Activated CD4-positive, CD25-positive, alpha-beta regulatory T cell treated with anti-CD3 and anti-CD28 coated beads, Interleukin-2, amount 50 U/mL, for 72 hours (primary cell): ENCODE data around the gene PERP.
"Not testable (repeated sequence)": the region's sequence is repeated elsewhere in the genome, so short reads cannot be mapped to it uniquely, and the experiment has no call there.

Experiments used
- DNase-seq: peaks from one replicate; pipeline ENCODE4 v3.0.0; 2021

Gene PERP

DNA sequence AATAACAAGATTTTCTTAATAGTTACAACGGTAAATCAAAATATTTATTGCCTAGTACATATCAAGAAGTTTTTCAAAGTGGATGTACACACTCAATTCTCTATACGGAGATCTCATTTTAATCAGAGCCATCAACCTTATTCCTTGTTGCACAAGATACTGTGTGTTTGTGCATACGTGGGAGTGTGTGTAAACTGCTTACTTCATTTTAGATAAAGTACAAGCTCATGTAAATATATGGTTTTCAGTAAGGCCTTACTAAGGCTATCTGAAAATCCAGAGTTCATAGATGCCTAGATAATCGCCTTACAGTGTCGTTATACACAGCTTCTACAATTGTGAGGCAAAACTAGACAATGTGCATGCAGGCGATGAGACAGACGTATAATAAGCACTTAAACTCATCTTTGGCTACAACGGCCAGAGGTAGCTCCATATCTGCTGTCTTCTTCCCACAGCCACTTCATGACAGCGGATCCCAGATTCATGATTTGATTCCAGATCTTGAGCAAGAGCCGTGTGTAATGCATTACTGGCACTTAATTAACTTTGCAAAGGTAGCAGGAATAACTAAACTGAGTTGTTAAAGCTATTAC, 2.5 kb downstream of the PERP start:
- DNase-seq, result no peak

DNA sequence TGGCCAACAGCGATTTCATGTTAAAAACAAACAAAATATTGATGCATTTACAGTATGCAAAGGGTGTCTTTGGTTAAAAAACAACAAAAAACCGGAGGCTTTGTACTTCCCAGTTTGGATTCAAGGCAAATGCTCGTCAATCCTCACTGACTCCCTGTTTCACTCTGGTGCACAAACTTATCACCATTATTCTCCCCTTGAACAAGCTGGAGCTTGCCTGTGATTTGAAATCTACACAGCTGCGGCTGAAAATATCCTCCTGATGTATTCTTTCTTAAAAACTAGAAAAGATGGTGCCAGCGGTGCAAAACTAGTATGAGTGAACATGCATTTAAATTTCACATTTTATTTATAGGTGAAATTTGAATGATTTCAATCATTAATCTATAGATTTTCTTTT, 3.3 kb downstream of the PERP start:
- no peak for DNase-seq

DNA sequence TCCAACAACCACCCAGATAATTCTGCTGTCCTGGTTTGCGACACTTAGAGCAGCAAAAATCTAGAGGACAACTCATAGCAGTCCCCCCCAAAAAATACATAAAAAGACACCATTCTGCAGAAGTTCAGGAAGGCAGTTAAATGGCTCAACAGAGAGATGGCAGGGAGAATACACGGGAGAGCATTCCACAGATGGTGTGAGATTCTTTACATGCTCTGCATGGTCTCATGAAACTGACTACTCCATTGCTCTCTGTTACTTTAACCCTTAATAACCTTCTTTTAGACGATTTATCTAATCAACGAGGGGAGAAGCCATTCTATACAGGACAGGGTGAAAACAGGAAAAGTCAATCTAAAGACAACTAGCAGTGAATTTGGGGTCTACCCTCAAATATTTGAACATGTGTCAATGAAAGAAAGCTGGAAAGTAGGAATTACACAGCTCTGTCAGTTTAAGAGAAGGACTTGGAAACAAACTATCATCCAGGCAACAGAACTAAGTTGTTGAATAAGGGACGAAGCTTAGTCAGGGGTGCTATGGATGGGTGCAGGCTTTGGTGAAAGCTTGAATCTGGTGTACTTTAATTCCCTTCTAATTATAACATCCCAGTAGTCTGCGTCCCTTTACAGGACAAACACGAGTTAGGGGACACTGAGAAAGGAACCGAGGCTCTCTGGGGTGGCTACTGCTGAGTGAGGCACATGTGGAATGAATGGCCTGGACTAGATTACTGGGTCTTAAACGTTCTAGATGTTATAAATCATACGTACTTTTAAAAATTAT, 5.1 kb downstream of the PERP start:
- DNase-seq, result no peak

DNA sequence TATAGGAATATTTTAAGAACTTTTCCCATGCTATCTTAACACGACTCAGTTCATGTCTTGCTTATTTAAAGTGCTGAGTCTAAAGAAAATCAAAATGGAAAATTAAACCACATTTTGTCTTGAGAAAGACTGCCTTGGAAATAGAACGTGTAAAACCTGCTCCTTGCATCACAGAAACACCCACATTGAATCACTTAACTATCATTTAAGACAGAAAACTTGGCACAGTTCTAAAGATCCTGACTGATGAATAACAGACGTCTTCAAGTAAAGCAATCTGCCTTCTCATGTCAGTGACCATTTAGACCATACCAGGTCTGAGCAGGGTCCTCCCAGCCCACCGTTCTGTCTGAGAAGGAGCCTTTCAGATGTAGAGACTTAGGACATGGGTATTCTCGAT, 7.4 kb downstream of the PERP start:
- no peak for DNase-seq

DNA sequence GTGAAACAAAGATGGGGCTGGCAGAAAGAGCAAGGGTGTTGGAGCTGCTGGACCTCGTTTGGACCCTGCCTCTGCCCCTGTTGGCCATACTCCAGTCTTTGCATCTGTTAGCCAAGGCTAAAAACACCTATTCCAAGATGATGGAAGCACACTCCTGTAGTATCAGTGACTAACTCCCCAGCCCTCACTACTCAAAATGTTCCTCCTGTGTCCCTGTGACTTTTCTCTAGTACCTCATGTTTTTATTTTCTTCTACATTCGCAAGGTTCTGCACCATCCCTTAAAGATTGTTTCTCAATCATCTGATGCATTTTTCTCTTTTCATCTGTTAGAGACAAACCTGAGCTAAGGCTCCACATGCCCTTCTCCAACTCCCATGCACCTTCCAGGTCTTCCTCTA, 8.9 kb downstream of the PERP start:
- no peak for DNase-seq

DNA sequence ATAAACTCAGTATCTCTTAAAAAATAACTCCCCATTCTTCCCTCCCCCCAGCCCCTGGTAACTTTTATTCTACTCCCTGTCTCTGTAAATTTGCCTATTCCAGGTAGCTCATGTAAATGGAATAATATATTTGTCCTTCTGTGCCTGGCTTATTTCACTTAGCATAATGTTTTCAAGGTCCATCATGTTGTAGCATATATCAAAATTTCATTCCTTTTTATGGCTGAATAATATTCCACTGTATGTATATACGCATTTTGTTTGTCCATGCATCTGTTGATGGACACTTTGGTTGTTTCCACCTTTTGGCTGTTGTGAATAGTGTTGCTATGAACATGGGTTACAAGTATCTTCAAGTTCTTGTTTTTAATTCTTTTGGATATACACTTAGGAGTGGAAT, 13.0 kb downstream of the PERP start:
- no peak for DNase-seq

DNA sequence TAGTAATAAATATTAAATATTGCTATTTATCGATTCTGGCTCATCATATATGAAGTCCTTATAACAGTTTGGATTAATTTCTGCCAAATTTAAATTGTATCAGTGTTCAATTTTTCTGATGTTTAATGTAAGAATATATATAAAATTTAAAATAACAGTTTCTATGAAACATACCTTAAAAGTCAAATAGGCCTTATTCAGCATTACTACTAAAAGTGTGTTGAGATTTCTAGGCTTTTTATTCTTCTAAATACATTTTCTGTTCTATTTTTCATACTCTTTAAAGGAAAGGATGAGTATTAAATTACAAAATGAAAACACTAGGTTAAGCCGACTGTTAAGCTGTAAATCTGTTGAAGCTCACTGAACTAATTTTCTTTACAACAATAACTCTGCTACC, 13.6 kb downstream of the PERP start:
- no peak for DNase-seq

DNA sequence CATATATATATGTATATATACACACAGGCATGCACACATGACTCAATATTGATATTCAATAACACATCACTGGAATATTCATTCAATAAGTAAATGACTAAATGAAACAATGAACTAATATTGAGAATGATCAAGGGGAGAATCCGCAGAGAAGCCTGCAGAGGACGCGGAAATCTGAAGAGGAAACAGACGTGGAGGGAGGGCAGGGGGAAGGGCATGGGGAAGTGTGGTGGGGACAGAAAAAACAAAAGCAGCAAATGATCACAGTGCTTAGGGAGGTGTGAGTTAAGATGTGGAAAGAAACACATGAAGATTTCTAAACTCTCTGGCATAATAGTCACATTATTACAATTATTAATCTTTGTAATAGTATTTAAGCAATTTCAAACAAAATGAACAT, 14.5 kb downstream of the PERP start:
- no peak for DNase-seq

DNA sequence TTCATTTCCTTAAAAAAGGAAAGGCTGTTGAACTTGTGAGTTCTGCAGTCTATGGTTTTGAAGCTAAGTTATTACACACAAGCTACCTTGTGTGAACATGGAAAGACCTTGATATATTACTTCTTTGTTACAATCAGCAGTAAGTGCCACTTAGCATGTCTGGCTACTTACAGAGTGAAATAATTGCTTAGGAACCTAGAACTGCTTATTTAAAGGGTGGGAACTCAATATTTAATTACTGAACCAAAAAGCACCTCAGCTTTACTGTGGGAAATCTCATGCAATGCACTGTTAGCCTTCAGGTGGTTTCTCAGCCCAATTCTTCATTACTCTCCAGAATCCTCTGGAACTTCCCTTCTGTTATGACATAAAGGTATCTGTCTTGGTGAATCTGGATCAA, 17.9 kb downstream of the PERP start:
- DNase-seq, result no peak

DNA sequence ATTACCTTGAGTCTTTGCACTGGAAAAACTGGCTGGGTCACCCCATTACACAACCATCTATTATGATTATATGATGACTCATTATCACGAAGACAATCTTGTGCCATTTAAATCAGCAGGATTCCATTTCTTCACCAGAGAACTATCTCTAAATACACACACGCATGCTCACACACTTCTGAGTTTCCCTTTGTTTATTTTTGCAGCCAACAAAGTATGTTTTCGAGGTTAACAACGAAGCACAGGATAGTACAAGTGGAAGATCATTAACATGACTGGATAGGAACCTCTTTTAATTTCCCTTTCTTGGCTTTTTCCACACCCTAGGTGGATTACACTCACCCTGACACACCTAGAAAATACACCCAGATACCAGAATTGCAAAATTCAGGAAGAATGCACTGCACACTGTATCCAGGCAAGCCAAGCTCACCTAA, 18.9 kb downstream of the PERP start:
- DNase-seq, result no peak

DNA sequence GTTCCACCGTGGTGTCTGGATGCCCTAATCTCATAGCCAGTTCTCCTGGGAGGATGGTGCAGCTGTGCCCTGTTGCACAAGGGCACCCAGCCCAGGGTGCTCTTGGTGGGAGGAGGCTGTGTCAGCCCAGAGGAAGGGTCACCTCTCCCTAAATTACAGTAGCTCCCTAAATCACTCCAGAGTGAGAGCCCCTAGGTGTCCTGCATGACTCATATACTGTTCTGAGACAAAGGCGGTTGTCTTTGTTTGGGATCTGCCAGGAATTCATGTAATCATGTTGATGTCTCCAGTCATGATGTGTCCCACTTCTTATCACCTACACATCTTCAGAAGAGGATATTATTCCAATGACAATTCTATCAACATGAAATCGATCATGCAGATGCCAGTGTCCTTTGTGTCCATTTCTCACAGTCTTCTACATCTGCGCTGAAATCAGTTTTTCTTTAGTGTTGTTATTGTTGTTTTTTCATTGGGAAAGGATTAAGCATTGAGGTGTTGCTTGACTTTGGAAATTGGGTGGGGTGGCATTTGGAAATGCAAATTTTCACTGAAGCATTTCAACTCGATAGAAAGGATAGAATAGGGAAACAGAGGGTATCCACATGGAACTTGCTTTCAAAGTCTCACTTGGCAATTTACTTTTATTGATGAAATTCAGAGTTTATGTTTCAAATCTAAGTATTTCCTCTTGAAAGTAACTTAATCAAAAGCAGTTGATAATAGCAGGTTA, 19.5 kb downstream of the PERP start:
- DNase-seq, result no peak

DNA sequence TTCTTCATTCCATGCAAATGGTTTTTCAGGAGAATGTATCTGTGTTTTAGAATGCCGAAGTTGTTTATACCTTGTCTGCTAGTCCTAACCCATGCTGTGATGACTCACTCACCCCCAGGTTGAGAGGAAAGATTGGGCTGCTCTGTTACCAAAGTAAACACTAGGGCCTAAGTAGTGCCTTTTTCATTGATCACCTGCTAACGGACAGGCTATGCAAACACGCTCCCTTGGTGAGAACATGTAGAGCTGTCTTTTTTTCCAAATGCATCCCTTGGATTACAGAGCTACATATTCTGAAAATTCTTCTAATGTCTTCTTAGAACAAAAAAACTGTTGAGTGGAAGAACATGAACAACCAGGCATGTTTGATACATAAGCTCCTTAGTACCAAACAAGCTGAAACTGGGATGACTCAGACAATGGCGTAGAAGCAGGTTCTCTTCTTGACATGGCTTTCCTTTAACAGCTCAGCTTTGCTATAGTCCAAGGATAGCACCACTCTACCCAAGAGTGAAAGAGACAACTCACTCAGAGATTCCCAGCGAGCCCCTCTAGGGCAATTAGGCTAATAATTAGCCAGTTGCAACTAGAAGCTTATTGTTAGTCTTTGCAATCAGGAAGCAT, 20.5 kb downstream of the PERP start:
- no peak for DNase-seq

DNA sequence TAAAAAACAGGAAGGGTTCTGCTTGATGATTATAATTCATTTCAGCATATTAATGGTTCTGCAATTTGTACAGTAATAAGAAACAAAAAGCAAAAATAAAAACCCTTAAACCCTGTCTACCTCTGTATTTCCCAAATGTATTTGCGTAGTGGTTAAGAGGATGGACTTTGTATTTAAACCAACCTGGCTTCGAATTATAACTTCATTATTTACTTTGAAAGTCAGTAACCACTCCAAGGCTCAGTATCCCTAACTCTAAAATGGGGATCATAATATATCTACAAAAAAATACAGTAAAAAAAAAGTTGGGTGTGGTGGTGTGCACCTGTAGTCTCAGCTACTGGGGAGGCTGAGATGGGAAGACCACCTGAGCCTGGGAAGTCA, 21.4 kb downstream of the PERP start:
- no peak for DNase-seq

DNA sequence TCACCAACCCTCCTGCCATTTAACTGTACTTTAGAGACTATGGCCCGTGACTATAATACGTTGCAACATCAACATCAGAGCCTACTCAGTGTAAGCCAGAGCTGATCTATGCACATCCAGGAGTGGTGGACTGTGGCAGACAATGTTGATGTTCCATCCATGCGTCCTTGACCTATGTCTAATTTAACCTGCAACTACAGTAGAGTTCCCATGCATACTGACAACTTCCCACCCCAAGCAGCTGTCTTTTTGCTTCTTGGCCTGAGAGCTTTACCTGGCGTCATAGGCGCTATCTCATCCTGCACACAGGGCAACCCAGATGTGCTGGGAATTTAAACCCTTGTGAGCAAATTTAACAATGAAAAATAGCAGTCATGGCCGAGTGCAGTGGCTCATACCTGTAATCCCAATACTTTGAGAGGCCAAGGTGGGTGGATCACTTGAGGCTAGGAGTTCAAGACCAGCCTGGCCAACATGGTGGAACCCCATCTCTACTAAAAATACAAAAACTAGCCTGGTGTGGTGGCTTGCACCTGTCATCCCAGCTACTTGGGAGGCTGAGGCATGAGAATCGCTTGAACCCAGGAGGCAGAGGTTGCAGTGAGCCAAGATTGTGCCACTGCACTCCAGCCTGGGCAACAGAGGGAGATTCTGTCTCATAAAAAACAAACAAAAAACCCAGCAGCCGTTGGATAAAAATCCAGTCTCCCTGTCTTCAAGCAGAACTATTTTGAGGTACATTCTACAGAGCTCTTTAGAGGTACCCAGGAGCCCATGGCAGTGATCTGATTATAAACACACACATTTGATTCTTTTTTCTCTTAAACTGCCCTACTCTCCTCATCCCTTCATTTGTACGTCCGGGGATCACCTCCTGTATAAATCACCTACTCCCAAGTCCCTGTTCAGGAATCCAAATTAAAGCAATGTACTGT, 22.0 kb downstream of the PERP start:
- DNase-seq, result no peak

DNA sequence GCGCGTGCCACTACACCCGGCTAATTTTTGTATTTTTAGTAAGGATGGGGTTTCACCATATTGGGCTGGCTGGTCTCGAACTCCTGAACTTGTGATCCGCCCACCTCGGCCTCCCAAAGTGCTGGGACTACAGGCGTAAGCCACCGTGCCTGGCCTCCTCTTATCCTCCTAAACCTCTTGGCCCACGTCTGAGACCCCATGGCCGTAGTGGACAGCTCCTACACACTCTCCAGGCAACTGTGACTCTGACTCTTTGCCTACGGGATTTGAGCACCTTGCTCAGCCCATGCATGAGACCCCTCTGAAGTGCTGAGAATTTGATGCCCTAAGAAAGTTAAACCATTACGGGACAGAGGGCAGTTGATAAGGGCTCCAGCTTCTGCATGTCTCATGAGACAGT, 25.0 kb downstream of the PERP start:
- DNase-seq, result no peak

DNA sequence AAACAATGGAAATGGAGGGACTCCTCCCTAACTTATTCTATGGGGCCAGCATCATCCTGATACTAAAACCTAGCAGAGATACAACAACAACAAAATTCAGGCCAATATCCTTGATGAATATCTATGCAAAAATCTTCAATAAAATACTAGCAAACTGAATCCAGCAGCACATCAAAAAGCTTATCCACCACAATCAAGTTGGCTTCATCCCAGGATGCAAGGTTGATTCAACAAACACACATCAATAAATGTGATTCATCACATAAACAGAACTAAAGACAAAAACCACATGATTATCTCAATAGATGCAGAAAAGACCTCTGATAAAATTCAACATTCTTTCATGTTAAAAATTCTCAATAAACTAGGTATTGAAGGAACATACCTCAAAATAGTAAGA, 27.7 kb downstream of the PERP start:
- DNase-seq, result not testable (repeated sequence)

DNA sequence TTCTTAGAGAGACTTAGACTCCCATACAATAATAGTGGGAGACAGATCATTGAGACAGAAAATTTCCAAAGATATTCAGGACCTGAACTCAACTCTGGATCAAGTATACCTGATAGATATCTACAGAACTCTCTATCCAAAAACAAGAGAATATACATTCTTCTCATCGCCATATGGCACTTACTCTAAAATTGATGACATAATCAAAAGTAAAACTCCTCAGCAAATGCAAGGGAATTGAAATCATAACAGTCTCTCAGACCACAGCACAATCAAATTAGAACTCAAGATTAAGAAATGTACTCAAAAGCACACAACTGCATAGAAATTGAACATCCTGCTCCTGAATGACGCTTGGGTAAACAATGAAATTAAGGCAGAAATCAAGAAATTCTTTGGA, 28.7 kb downstream of the PERP start:
- no peak for DNase-seq

DNA sequence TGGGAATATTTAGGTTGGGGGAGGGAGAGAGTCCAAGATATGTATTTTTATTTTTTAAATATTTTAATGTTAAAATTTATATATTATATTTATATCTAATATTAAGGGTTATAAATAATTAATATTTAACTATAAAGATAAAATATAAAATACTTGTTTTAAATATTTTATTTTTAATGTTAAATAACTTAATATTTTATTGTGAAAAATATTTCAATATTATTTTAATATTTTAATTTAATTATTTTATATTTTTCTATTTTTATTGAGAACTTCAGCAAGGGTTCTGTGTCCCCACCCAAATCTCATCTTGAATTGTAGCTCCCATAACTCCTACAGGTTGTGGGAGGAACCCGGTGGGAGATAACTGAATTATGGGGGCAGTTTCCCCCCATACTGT, 34.0 kb downstream of the PERP start:
- no peak for DNase-seq

DNA sequence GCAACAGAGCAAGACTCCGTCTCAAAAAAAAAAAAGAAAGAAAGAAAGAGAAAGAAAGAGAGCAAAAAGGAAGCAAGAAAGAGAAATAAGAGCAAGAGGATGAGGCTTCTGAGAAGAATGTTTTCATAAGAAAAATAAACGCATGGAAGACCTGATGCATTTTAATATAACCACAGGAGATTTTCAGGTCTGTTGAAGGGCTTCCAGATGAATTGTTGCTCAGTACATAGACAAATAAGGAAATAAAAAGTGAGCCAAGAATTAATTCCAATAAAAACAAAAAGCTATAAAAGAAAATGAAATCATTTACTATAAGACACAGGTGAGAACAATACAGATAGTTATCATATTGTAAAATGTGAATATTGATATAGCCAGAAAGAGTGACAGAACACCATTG, 43.5 kb downstream of the PERP start:
- DNase-seq, result no peak

DNA sequence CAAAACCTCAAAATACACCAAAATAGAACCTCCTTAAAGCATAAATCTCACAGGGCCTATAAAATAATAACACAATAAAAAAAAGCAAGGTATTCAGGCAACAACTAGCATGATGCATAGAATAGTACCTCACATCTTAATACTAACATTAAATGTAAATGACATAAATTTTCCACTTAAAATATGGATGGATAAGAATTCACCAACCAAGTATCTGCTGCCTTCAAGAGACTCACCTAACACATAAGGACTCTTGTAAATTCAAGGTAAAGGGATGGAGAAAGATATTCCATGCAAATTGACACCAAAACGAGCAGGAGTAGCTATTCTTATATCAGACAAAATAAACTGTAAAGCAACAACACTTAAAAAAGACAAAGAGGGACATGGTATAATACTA, 52.2 kb downstream of the PERP start:
- no peak for DNase-seq

DNA sequence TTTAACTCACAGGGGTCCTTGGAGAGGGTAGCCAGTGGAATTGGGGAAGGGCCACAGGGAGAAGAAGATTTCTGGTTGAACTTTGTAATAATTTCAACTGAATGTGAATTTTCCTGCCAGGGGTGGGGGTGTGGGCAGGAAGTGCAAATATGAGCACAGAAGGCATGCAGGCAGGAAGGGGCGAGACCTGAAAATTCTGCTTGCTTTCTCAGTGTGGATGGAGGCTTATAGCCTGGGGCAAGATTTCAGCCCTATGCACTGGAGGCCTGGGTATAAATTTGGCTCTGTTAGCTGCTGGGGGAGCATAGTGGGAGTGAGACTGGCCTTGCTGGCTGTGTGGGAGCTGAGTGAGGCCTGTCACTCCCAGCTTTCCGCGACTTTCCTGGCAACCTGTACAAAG, 54.4 kb downstream of the PERP start:
- DNase-seq, result no peak

DNA sequence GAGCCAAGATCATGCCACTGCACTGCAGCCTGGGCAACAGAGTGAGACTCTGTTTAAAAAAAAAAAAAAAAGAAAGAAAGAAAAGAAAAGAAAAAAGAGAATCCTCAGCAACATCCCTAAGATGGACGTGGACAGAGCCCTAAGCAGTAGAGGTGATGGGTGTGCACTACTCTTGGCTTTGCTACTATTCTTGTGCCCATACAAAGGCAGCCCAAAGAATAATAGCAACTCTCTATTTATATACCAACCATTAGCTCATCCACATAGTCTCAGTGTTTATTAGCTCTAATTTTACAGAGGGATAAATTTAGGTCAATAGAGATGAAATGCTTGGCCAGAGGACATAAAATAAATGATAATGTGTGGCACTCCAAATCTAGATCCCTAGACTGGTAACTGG, 62.2 kb downstream of the PERP start:
- DNase-seq, result no peak

DNA sequence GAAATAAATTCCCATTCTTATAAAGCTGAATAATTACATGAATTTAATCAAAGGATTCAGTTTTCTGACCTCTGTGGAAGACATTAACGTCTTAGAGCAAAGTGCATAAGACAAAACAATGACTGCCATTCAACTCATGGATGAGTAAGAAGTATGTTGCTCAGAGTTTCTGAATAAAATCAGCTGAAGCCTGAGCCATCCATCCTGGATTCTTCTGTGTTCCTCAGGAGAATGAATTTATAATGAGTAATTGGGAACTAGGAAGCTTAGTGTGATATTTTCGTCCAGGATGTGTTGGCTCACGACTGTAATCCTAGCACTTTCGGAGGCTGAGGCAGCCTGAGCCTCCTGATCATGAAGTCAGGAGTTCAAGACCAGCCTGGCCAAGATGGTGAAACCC, 62.8 kb downstream of the PERP start:
- no peak for DNase-seq
